ENCODE results near the gene ADGRV1.

The ADGRV1 gene

GRCh38 chr5:90890180-90890579, 331.6 kb downstream of the ADGRV1 start:
- Histone ChIP-seq H3K36me3 (ENCODE audit: control insufficient read depth in 2 of 2, insufficient read depth in 1 of 2, low read length in 2 of 2) (no peaks in the 10 kb centered on the region), H3K9me3 (ENCODE audit: control insufficient read depth, insufficient read depth, low read depth, low read length) (no peaks in the 10 kb centered on the region), H3K4me1 (ENCODE audit: control insufficient read depth, insufficient read depth, low read length) (peaks cover 3% of the 10 kb centered on the region), H3K27ac (ENCODE audit: extremely low read depth, low read depth, low read length) (no peak overlapping the region), H3K4me3 (ENCODE audit: low read depth, low read length) (no peak overlapping the region)
- ChIA-PET POLR2A (no interaction called here), CTCF (interaction anchor here (0.5 kb wide), 1 partner anchor 418 kb away, joined by 3 read pairs; no protein-coding TSS in a partner anchor)
- TF ChIP-seq SP3 (tag by site-specific recombination; IDR thresholded peaks at IDR 0.05): no peak
- TF ChIP-seq GLIS2 (tag by site-specific recombination; IDR thresholded peaks at IDR 0.05): no peak
- no peak for TF ChIP-seq ZNF645 (tag by site-specific recombination; IDR thresholded peaks at IDR 0.05)
- TF ChIP-seq ZNF148 (tag by site-specific recombination; IDR thresholded peaks at IDR 0.05; ENCODE audit: borderline replicate concordance): no peak
- TF ChIP-seq ZNF391 (tag by site-specific recombination; IDR thresholded peaks at IDR 0.05; ENCODE audit: borderline replicate concordance, low read depth): no peak
- TF ChIP-seq ZNF18 (tag by site-specific recombination; IDR thresholded peaks at IDR 0.05): no peak
- TF ChIP-seq YY2 (tag by site-specific recombination; IDR thresholded peaks at IDR 0.05): no peak
- no peak for TF ChIP-seq ZNF660 (tag by site-specific recombination; IDR thresholded peaks at IDR 0.05)
- TF ChIP-seq ZNF548 (tag by site-specific recombination; IDR thresholded peaks at IDR 0.05): no peak
- TF ChIP-seq ZNF362 (tag by site-specific recombination; IDR thresholded peaks at IDR 0.05): no peak
- TF ChIP-seq ZNF280C (tag by site-specific recombination; IDR thresholded peaks at IDR 0.05): no peak
- TF ChIP-seq ZNF169 (tag by site-specific recombination; IDR thresholded peaks at IDR 0.05): no peak
- TF ChIP-seq ZNF426 (tag by site-specific recombination; IDR thresholded peaks at IDR 0.05): no peak
- no peak for TF ChIP-seq ZBTB1 (tag by site-specific recombination; IDR thresholded peaks at IDR 0.05)

- Histone ChIP-seq H3K36me3 (ENCODE audit: control insufficient read depth in 2 of 2, insufficient read depth in 1 of 2, low read length in 2 of 2) (no peaks in the 10 kb centered on the region; a peak in 1 of 3 replicates), H3K4me1 (ENCODE audit: control insufficient read depth, insufficient read depth, low read length) (no peaks in the 10 kb centered on the region), H3K4me3 (ENCODE audit: low read depth, low read length) (no peak overlapping the region), H3K27ac (ENCODE audit: extremely low read depth, low read depth, low read length) (no peak overlapping the region), H3K9me3 (ENCODE audit: control insufficient read depth, insufficient read depth, low read depth, low read length) (no peaks in the 10 kb centered on the region)
- ChIA-PET POLR2A (no interaction called here), CTCF (interaction anchor here (1.2 kb wide), 1 partner anchor 28 kb away, joined by 3 read pairs; no protein-coding TSS in a partner anchor)
- TF ChIP-seq ZBTB7A (tag by site-specific recombination; IDR thresholded peaks at IDR 0.05; ENCODE audit: low read depth) (no peak), ZEB2 (tag by site-specific recombination; IDR thresholded peaks at IDR 0.05) (no peak)
Measured at GRCh38 chr5:90894866-90895420, 336.3 kb downstream of the ADGRV1 start.
